HG03039 (cell line): Measurements from ENCODE around the gene CREB5.

Source experiments
- ATAC-seq: cut with Tn5 transposase; IDR thresholded peaks from one replicate; pipeline ENCODE4 v1.9.1; 2021; ENCODE audit warnings: mild to moderate bottlenecking, moderate library complexity; ENCODE audit not compliant: unreplicated experiment

CREB5 gene

GRCh38 chr7:28700096-28700495, 287.8 kb downstream of the CREB5 start:
- no peak for ATAC-seq

GRCh38 chr7:28700790-28701203, 288.5 kb downstream of the CREB5 start:
- no peak for ATAC-seq

GRCh38 chr7:28701731-28702130, 289.4 kb downstream of the CREB5 start:
- ATAC-seq = no peak

- ATAC-seq = no peak
Measured at GRCh38 chr7:28702171-28702570, 289.9 kb downstream of the CREB5 start.

GRCh38 chr7:28703037-28703765, 290.9 kb downstream of the CREB5 start:
- ATAC-seq = no peak

GRCh38 chr7:28704706-28705105, 292.4 kb downstream of the CREB5 start:
- ATAC-seq = no peak

GRCh38 chr7:28705350-28705749, 293.0 kb downstream of the CREB5 start:
- ATAC-seq = peak; percentile 90

- ATAC-seq = no peak
Measured at GRCh38 chr7:28706584-28706983, 294.3 kb downstream of the CREB5 start.

GRCh38 chr7:28707291-28707690, 295.0 kb downstream of the CREB5 start:
- ATAC-seq = no peak

GRCh38 chr7:28708033-28708951, 296.0 kb downstream of the CREB5 start:
- no peak for ATAC-seq

- no peak for ATAC-seq
Measured at GRCh38 chr7:28709748-28710147, 297.4 kb downstream of the CREB5 start.

- ATAC-seq = no peak
Measured at GRCh38 chr7:28711114-28711513, 298.8 kb downstream of the CREB5 start.

- ATAC-seq = no peak
Measured at GRCh38 chr7:28714459-28715120, 302.3 kb downstream of the CREB5 start.

- no peak for ATAC-seq
Measured at GRCh38 chr7:28717445-28718054, 305.2 kb downstream of the CREB5 start.

GRCh38 chr7:28718055-28718481, 305.8 kb downstream of the CREB5 start:
- ATAC-seq = no peak

GRCh38 chr7:28718545-28718944, 306.2 kb downstream of the CREB5 start:
- ATAC-seq = no peak

GRCh38 chr7:28722684-28723083, 310.4 kb downstream of the CREB5 start:
- ATAC-seq = no peak

GRCh38 chr7:28723336-28723735, 311.0 kb downstream of the CREB5 start:
- ATAC-seq = no peak

- ATAC-seq = no peak
Measured at GRCh38 chr7:28724563-28724962, 312.2 kb downstream of the CREB5 start.

GRCh38 chr7:28725045-28725642, 312.8 kb downstream of the CREB5 start:
- no peak for ATAC-seq

GRCh38 chr7:28725911-28726310, 313.6 kb downstream of the CREB5 start:
- no peak for ATAC-seq
